Mucosa of gallbladder (tissue), 1 donor: ENCODE measurements around the gene P2RY6. TPM values are rescaled to one million over a fixed set of nuclear protein-coding genes. Genes with fewer than 3 reads are reported as not detected.
"Not testable (repeated sequence)": the region's sequence is repeated elsewhere in the genome, so short reads cannot be mapped to it uniquely, and the experiment has no call there.

Source experiments
- DNase-seq: peaks from one replicate; pipeline ENCODE4 v3.0.0-alpha.2; 2020; ENCODE audit warnings: low spot score
- total RNA-seq: library from RNA; stranded (reverse); gene quantifications from one replicate; pipeline ENCODE4 v1.2.1, GENCODE V29; 2021
- donor health status: DM: no; HTN: no; CAD: no.

P2RY6 gene
- total RNA-seq, 1 donor from 2014 or later: 2.9 TPM

- DNase-seq: no peak
These were observed 12.6 kb upstream of the P2RY6 start for GRCh38 chr11:73259406-73260126.

- DNase-seq: no peak
These were observed 12.0 kb upstream of the P2RY6 start for GRCh38 chr11:73260127-73260457.

DNA sequence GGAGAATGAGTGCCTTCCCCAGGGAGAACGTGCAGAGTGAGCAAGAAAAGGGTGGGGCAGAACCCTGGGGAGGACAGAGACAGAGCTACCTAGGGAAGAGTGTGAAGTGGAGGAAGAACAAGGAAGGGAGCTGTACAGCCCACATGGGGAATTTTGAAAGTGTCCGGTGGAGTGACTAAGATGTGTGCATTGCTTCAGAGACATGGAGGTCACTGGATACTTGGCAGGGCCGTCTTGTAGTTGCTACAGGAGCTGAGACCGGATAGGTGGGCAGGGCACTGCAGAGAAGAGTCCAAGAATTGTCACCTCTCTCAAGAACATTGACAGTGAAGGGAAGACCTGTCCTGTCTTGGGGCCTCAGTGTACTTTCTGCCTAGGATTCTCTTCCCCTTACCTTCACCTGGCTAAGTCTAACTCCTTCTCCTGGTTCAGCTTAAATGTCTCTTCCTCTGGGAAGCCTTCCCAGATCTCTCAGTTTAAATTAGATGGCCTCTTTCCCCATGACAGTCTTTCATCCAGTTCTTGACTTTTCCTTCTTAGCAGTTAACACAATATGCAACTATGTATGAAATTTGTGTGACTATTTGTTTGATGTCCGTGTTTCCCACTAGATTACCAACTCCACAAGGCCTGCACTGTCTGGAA, 9.2 kb upstream of the P2RY6 start:
- DNase-seq: no peak

DNA sequence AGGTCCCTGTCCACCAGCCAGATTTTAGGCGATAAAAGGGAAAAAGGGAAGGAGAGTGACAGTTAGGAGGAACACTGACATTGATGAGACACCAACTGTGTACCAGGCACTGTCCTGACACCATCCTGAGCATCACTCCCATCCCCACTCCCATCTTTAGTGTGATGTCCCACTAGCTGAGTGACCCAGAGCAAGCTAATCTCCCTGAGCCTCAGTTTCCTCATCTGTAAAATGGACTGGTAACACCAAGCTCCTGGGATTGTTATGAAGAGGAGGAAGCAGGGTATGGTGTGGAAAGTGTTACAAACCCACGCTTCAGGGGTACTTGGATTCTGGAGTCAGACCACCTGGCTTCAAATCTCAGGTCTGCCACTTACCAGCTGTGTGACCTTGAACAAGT, 8.5 kb upstream of the P2RY6 start:
- no peak for DNase-seq

GRCh38 chr11:73265278-73265810, 6.8 kb upstream of the P2RY6 start:
- DNase-seq: no peak

DNA sequence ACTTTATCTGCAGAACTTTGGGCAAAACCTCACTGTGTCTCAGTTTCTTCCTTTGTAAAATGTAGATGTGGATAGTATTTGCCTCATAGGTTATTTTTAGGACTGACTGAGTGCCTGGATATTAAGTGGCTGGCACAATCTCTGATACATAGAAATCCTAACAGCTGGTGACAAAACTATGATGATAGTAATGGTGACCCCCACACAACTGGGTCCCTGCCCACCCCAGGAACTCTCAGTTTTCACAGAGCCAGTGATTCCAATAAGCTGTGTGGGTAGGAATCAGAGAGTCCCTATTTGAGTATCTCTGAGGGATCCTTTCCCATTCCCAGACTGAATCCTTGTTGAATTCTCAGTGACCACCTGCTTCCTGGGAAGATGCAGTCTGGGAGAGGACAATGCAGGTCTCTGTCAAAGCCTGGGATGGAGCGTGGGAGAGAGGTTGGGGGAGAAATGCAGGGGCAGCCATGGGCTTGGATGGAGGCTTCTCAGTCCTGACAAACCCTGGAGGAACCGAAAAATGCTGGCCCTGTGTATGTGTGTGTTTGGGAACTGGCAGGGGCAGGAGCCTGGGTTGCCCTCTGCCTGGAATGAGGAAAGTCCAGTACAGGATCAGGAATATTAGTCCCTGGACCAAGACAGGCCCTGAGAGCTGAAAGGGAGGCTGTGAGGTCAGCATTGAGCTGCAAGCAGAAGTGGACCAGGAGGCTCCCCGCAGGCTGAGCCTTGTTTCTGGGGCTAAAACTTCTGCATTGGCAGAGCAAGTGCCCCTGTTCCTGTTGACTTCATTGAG, 6.1 kb upstream of the P2RY6 start:
- DNase-seq: no peak

DNA sequence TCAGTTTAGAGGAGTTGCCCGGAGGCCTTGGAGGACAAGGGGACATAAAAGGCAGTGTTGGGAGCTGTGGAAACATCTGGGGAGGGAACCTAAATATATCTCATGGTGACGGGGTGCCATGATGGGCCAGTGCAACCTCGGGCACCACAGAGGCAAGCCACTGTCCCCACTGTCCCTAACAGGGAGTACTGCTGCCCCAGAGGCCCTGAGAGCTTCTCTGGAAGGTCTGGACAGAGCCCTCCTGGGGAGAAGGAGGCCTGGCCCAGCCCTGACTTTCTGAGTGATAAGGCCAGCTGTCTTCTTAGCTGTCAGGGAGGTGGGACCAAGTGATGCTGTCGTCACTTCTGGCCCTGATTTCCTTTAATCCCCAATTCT, 5.5 kb upstream of the P2RY6 start:
- DNase-seq: no peak

GRCh38 chr11:73267122-73267846, 4.9 kb upstream of the P2RY6 start:
- DNase-seq: no peak

GRCh38 chr11:73267906-73268540, 4.1 kb upstream of the P2RY6 start:
- DNase-seq: no peak

DNA sequence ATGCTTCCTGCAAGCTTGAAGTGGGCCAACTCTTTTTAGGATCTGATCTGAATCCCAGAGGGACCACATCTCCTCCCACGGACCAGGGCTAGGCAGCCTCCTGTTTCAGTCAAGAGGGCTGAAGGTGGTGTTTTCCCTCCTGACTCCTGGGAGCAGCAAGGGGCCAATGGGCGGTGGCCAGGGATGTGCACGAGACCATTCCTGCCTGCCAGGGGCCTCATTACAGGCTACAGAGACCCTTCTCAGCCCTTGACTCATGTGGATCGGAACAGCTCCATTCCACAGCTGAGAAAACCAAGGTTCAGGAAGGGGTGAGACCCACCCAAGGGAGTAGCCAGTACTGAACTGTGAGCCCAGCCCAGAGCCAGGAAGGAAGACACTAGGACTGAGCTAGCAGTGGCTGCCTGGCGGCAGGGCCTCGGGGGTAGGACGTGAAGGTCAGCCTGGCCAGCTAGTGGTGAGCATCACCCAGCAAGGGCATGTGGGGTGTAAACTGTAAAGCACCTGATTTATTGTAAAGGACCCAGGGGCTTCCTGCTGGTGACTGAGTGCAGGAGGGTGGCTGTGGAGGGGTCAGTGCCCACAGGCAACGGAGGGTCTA, 3.4 kb upstream of the P2RY6 start:
- no peak for DNase-seq

DNA sequence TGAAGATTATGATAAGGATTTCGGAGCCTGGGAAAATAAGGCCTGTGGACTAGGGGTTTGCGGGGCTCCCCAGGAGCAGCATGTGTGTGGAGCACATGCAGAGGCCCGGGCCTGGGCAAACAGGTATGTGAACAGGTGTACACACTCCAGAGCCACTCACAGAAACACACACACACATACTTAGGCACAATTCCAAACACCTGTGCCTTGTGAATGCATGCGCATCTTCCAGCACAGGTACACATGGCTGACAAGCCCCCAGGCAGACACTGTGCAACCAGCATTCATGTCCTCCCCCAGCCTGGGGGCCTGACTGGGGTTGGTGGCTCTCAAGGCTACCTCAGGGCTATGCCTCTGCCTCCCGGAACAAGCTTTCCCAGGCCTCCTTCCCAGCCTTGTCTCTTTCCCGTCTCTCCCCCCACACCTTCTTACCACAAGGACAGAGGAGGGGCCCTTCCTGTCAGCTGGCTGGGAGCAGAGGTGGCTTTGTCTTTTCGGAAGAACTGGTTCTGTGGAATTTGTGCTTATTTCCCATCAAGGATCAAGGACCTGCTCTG, 2.6 kb upstream of the P2RY6 start:
- DNase-seq: no peak

GRCh38 chr11:73270016-73270854, 1.9 kb upstream of the P2RY6 start:
- DNase-seq: no peak

DNA sequence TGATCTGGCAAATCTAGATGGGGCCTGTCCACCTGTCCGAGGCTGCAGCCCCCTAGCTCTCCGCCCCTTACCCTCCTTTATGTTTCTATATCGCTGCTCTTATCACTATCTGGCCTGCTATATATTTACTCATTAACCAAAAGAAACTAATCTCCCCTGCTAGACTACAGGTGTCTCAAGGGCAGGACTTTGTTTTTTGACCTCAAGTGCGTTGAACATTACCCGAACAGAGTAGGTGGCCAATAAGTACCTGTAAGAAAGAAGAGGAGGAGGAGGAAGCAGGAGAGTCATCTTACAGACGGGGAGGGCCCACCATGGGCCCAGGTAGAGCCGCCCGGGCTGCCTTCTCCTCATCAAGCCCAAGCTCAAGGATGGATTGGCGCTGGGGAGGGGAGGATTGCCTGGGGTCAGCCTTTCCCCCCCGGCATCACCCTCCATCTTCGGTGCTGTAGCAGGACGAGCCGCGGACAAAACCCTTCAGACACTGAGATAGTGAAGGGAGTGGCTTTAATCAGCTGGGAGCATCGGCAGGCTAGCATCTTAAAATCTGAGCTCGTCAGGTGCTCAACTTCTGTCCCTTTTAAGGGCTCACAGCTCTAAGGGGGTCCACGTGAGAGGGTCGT, 1.2 kb upstream of the P2RY6 start:
- DNase-seq: no peak

DNA sequence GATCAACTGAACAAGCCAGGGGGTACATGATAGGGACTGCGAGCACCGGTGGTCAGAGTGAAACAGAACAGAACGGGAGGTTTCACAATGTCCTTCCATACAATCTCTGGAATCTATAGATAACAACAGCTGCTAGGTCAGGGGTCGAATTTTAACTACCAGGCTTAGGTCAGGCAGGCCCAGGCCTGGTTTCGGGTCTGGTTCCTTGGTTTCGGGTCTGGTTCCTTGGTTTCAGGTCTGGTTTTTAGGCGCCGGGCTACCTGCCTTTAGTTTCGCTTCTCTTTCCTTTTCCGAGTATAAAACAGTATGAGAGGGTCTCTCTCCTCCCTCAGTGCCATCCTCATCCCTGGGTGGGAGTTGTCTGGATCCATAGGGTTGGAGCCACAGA, 666 bp upstream of the P2RY6 start:
- not testable (repeated sequence) for DNase-seq

- no peak for DNase-seq
These were observed 521 bp downstream of the P2RY6 start for GRCh38 chr11:73272680-73273038.

GRCh38 chr11:73273222-73273895, 1.2 kb downstream of the P2RY6 start:
- DNase-seq: no peak

- DNase-seq: not testable (repeated sequence)
These were observed 2.1 kb downstream of the P2RY6 start for GRCh38 chr11:73274191-73274590.

GRCh38 chr11:73274722-73275380, 2.7 kb downstream of the P2RY6 start:
- no peak for DNase-seq
